GM10847 (cell line): ENCODE data around the gene SUPT7L.

Source experiments
- POLR2A ChIP-seq: IDR thresholded peaks from 2 replicates; pipeline ENCODE4 v1.6.1; 2011; ENCODE audit not compliant: insufficient read length; ENCODE audit errors: extremely low read depth

SUPT7L gene

GRCh38 chr2:27655155-27655951 lies 8.1 kb downstream of the SUPT7L start:
- no peak for TF ChIP-seq POLR2A

- no peak for TF ChIP-seq POLR2A
Measured at GRCh38 chr2:27653397-27653796, 10.0 kb downstream of the SUPT7L start.

DNA sequence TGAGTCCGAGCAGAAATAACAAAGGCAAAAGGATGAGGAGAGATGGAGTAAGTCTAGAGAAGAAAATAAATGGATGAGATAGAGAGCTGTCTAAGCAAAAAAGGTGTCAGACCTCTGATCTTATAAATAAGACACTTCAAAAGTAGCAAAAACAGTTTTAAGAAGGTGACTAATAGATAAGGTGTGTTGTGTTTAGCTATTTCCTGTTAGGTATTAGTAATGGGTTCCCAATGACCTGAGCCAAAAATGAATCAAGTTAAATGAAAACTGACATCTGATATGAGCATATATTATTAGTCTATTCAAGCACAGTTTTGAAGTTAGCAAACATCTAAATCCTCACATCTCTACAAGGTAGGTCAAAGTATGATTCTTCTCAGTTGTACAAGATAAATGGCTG lies 10.6 kb downstream of the SUPT7L start:
- TF ChIP-seq POLR2A = no peak

DNA sequence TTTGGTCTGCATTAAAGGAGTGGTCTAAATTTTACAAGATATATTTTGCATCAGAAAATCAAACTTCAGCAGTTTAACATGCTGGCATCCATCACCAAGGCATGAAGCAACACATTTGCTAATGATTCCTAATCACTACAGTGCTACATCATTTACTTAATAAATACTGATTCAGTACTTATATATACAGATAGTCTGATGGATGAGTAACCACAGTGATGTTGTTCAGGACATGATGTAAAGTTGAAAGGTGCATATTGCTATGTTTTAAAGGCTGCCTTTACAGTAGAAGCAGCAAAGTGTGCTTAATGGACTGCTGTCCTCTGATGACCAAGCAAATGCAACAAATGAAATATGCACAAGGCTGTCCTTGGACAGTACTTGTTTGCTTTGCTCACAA lies 11.1 kb downstream of the SUPT7L start:
- no peak for TF ChIP-seq POLR2A

DNA sequence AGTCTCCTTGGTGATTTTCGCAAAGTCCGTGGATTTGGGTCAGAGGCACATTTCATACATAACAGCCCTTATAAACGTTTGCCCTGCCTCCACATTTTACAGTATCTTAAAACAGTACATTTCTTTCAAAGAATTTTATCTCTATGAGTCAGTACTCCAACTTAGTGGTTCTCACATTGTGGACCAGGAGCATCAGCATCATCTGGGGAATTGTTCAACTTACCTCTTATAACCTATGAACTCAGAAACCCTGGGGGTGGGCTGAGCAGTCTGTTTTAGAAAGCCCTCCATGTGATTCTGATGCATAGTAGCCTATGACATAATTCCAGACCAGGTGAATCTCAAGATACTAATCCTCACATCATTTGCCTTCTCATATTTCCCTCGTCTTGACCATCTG lies 12.4 kb downstream of the SUPT7L start:
- TF ChIP-seq POLR2A = no peak

- no peak for TF ChIP-seq POLR2A
Measured at GRCh38 chr2:27647737-27648136, 15.7 kb downstream of the SUPT7L start.

DNA sequence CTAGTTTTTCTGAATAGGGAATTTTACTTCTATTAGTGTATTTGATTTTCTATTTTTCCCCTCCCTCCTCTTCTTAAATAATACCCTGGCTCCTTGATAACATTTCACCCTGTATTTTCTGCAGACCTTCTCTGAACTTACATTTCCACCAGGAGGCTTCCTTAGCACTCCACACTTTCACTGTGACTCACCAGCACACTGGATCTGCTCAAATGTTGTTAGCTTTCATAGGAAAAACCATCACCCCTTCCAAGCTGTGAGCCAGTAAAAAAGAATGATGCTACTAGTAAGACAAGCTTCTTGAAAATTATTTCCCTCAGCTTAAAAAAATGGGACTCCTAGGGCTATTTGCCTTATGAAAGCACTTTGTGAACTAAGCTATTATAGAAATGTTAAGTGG lies 16.1 kb downstream of the SUPT7L start:
- TF ChIP-seq POLR2A = no peak

GRCh38 chr2:27645197-27645596 lies 18.2 kb downstream of the SUPT7L start:
- no peak for TF ChIP-seq POLR2A

DNA sequence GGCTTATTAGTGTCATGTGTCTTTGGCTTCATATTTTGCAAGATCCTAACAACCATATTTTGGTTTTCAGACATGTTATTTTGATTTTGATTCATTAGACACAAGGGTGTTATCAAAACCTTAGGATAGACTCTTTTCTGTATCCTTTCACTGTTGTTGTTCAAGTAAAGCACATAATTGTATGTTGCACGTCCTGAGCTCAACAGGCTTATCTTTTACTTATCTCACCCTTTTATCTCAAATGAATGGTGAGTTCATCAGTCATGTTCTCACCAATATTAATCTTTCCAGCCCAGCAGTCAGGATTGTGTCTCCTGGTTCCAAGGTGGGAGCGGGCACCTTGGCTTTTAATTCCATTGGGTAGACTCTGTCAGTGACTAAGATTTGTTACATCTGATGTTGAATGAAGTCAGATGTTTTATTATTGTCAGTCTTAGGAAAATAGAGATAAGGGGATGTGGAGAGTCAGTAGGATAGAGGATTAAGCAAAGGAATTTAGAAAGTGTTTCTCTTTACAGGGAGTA lies 22.6 kb downstream of the SUPT7L start:
- no peak for TF ChIP-seq POLR2A

GRCh38 chr2:27638709-27639108 lies 24.7 kb downstream of the SUPT7L start:
- no peak for TF ChIP-seq POLR2A

DNA sequence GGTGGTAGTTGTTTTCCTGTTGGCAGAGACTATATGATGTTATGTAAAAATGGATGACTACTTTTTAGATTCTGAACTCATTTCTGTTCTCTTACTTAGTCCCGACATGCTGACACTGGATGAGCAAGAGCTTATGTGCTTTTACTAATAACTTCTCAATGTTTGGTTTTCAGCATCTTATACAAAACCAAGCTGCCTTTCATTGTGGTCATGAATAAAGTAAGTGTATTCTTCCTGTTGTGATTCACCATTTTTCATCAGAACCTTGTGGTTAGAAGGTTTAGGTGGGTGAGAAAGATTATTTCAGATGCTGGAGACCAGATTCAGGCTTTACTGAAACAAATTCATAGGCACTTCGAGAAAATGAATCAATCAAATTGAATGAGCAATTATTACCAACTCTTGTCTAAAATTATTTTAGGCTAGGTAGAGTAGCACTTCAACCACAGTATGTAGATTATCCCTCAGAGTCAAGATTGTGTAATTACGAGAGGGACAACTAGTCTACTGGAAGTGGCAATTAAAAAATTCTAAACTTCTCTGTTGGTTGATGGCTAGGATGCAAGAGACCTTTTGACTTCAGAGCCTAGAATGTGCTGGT lies 25.3 kb downstream of the SUPT7L start:
- TF ChIP-seq POLR2A = no peak

DNA sequence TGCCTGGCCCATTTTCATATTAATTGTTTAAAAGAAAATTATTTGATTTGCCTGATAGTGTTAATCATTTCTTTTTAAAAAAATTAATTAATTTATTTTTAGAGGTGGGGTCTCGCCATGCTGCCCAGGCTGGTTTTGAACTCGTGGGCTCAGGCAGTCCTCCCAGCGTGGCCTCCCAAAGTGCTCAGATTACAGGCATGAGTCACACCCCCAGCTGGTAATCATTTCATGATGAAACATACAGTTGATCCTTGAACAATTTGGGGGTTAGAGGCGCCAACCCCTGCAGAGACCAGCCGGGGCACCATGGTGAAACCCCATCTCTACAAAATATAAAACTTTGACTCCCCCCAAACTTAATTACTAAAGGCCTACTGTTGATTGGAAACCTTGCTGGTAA lies 26.6 kb downstream of the SUPT7L start:
- TF ChIP-seq POLR2A = no peak

DNA sequence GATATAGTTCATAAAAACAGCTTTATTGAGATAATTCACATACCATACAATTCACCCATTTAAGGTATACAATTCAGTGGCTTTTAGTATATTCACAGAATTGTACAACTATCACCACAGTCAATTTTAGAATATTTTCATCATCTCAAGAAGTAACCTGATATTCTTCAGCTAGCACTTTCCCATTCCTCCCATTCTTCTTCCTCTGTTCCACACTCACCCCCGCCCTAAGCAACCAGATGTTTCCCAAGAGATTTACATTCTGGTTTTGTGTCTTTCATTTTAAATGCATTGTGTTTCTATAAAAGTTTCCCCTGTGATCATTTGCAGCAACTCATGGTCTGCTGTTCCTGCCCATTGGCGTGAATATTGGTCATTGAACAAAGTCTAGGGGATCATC lies 29.1 kb downstream of the SUPT7L start:
- no peak for TF ChIP-seq POLR2A

GRCh38 chr2:27628767-27629709 lies 34.4 kb downstream of the SUPT7L start, which contains the start of the genes CCDC121 and GPN1:
Gene CCDC121, minus strand, starts transcription at chr2:27629012. Its CDS starts 1,213 bp downstream, at chr2:27627799.
Gene GPN1, plus strand, starts transcription at chr2:27629050. Its CDS starts 9 bp downstream, at chr2:27629059.
- peak; percentile 96 for TF ChIP-seq POLR2A

- TF ChIP-seq POLR2A = no peak
Measured at GRCh38 chr2:27627963-27628766, 35.2 kb downstream of the SUPT7L start.

GRCh38 chr2:27624943-27625342 lies 38.5 kb downstream of the SUPT7L start:
- TF ChIP-seq POLR2A = no peak
